GM18508 (cell line): Measurements from ENCODE around the gene NRF1.

ENCODE experiments used
- ATAC-seq: cut with Tn5 transposase; IDR thresholded peaks from one replicate; pipeline ENCODE4 v1.9.1; 2021; ENCODE audit warnings: moderate number of reproducible peaks; ENCODE audit not compliant: insufficient read depth, unreplicated experiment

The NRF1 gene

GRCh38 chr7:129675521-129675920 is 64.0 kb downstream of the NRF1 start:
- no peak for ATAC-seq

- ATAC-seq: no peak
Measured at GRCh38 chr7:129676017-129676897, 64.7 kb downstream of the NRF1 start.

DNA sequence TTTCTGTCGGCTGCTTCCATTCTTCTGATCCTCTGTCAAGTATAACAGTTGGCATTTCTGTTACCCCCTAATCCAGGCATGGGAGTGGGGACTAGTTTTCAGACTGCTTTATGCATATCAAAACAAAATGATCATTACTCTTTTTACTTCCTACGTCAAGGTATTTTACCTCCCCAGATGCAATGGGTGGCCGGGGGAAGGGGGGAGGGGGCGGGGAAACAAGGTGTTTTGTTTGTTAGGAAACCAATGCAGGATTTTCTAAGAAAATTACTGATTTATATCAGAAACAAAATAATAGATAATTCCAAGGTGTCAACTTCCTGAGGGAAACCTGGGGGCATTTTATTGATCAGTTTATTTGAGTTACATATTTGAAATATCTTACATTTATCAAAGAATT is 66.3 kb downstream of the NRF1 start:
- ATAC-seq: no peak

- ATAC-seq: no peak
Measured at GRCh38 chr7:129678606-129679005, 67.1 kb downstream of the NRF1 start.

GRCh38 chr7:129680400-129680799 is 68.9 kb downstream of the NRF1 start:
- ATAC-seq: no peak

- ATAC-seq: no peak
Measured at GRCh38 chr7:129684777-129685176, 73.3 kb downstream of the NRF1 start.

- ATAC-seq: no peak
Measured at GRCh38 chr7:129686063-129686462, 74.5 kb downstream of the NRF1 start.

DNA sequence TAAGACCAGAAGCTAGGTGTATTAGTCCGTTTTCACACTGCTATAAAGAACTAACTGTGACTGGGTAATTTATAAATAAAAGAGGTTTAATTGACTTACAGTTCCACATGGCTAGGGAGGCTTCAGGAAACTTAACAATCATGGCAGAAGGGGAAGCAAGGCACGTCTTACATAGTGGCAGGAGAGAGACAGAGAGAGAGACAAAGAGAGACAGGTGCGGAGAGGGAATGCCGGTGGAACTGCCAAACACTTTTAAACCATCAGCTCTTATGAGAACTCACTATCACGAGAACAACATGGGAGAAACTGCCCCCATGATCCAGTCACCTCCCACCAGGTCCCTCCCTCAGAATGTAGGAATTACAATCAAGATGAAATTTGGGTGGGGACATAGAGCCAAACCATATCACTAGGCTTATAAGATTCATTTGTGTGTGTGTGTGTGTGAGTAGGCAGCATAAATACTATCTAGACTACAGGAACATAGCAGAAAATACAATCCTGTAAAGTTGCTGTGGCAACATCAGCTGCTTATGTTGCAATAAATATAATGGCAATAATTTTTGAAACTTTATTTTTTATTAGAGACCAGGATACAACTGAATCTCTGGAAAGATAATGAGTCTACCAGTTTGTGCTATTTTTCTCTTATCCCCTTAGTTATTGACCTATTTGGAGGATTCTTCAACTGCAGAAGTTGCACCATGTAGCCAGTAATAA is 77.1 kb downstream of the NRF1 start:
- no peak for ATAC-seq

- no peak for ATAC-seq
Measured at GRCh38 chr7:129689995-129690581, 78.6 kb downstream of the NRF1 start.

DNA sequence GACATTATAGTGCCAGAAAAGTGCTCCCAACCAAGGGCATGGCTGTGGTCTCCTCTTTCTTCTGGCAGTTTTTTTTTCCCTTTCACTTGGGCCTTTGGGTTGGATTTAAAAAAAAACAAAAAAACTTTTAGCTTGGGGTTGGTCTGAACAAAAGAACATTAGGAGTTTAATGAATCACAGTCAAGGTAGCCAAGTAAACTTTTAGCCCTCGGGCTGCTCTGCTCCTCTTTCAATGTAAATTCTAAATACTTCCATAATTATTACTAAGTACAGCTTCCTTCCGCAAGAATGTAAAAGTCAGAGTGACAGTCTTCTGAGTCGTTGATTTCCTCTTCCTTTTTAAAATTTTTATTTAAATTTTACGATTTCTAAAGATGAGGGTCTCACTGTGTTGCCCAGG is 79.2 kb downstream of the NRF1 start:
- ATAC-seq: no peak

DNA sequence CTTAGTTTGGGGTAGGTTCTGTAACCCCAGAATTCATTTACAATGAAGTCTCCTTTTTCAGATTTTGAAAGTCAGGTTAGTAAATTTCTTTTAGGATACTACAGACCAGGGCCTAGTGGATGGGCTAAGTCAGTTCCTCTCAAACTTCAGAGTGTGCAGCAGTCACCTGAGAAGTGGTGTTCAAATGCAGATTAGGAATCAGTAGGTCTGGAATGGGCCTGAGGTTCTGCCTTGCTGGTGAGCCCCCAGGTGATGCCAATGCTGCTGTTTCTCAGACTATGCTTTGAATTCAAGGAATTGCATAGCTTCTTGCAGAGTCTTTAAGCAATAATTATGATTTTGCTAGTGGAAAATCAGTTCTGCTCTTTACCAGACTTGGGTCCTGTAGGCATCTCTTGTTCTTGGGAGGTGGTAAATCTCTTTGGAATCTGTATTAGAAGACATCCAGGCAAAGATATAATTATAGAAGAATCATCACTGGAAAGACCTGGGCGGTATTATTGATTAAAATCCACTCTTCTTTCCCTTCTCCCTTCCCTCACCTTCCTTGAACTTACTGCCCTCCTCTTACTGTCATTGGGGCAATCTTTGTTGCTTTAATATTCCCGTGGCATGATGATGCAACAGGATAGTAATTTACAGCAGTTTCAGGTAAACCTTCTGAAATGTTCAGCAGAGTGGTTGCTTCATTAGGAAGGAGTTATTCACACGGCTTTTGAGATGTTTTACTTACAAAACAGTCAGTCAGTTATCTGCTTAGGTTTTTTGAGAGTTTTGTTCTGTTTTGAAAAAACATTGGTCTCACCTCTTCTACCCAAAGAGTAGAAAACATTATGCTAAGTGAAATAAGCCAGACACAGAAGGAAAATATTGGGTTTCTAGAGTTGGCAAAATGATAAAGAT is 87.2 kb downstream of the NRF1 start:
- ATAC-seq: no peak

GRCh38 chr7:129702316-129702715 is 90.8 kb downstream of the NRF1 start:
- no peak for ATAC-seq

- ATAC-seq: no peak
Measured at GRCh38 chr7:129702761-129703338, 91.3 kb downstream of the NRF1 start.

DNA sequence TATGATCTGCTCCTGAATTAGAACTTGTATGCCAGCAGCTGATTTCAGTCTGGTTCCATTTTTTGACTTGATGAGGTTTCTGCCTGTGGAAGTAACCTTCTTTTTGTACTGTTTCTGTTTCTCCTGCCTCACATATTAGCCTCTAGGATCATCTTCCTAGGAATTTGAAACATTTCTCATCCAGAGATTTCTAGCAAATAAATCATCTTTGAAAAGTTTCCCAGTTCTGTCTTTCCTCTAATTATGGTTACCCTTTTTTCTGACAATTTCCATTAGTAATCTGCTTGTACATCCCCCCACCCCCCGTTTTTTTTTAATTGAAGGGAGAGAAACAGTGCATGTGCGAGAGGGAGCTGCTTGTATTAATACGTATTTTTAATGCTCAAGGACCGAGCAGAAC is 92.2 kb downstream of the NRF1 start:
- ATAC-seq: no peak

DNA sequence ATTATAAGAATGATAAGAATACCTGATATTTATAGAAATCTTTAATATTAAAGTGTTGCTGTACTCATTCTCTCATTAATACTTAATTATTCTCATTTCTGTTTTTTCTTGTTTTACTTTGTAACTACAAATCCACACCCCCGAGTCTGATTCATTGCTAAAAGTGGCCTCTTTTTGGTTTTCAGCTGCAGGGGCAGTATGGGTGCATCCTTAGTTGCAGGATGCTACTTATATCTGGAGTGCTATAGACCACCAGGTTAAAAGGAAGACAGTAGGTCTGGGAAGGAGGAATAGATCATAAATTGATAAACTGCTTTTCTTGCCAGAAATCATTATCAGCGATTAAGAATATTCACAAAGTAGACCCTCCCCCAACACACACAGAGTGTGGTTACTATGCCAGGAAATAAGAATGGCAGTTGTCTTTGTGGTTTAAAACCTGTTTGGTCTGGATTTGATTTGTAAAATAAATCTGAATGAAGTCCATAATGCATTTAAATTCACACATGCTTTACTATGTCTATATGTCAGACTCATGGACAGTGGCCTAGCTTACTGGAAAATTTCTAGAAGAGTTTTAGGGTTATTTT is 96.5 kb downstream of the NRF1 start:
- no peak for ATAC-seq

DNA sequence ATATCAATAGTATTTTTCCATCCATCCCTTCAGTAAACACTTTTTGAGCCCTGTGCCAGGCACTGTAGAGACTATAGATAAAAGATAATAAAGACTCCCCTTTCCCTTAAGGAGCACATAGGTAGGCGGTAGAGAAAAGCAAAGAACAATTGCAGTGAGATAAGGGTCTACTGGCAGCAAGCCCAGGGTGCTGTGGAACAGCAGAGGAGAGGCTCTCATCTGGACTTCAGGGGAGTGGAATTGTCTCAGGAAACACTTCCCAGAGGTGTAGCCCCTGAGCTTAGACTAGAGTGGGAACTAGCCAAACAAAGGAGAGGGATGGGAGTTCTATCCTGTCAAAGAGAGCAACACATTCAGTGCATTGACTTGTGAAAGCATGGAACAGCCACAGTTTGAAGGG is 102.0 kb downstream of the NRF1 start:
- ATAC-seq: no peak

DNA sequence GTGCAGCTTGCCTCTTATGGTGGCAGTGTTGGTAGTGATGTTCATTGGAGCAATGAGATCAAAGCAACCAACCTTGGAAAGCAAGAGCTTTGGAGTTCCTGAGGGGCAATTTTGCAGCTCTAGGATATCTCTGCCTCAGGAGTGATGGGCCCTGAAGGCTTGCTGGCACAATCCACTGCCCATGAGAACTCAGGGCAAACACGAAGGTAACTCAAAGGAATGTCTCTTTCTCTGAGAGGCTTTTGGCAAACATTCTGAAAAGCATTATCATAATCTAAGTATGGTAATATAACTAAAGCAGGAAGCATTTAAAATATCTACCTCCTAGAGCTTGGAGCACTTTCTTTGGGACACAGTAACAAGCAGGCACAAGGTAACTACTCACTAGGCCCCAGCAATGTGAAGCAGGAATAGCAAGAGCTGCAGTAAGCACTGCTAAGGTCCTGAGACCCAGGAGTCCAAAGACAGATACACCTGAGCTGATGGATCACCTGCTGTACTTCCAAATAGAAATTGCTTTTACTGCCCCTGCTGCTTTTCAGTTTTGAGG is 103.1 kb downstream of the NRF1 start:
- ATAC-seq: no peak

DNA sequence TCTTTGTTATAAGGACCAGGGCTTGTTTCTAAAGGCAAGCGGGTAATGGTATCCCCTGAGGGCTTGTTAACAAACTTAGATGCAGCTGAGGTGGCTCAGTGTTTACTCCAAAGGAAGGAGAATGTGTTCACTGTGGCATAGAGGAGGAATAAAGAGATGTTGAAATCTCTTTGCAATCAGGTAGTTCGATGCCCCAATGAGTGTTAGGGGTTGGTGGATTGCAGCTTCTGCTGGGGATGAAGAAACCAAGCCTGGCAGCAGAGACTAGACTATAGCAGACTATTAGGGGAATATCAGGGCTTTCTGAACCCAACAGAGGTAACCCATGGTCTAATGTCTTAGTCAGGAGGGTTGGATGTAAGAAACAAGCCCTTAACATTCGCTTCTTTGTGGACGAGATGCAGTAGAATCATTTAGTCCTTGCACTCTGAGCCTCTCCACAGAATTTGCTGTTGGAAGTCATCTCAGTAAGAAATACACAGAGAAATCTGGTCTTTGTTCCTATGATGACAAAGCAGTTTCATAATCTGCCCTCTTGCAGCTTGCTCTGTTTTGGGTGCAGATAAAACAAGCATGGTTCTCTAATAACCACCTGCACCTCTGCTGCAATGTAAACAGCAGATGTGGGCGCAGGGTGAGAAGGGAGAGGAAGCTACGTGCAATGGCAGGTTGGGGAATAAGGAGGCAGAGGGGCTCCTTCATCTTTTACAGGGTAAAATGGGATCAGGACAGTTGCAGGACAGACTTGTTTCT is 108.6 kb downstream of the NRF1 start:
- ATAC-seq: no peak

- ATAC-seq: no peak
Measured at GRCh38 chr7:129721068-129721467, 109.5 kb downstream of the NRF1 start.
